ENCODE measurements around the gene ASTL. TPM values are rescaled to one million over a fixed set of nuclear protein-coding genes. Genes with fewer than 3 reads are reported as not detected.
"Not testable (repeated sequence)": the region's sequence is repeated elsewhere in the genome, so short reads cannot be mapped to it uniquely, and the experiment has no call there.

ASTL gene
- not detected in 2 replicates for total RNA-seq
- not detected for polyA plus RNA-seq (2012)

GRCh38 chr2:96138179-96139145, at the start of gene ASTL:
ASTL (minus strand) TSS chr2:96138502; CDS start chr2:96138436, 66 bp downstream.
- no peak for DNase-seq (ENCODE audit: low read depth)

GRCh38 chr2:96186562-96186961, 48.3 kb upstream of the ASTL start:
- DNase-seq (ENCODE audit: low read depth), result no peak

- DNase-seq (ENCODE audit: low read depth), result no peak
Measured at GRCh38 chr2:96185516-96185915, 47.2 kb upstream of the ASTL start.

- no peak for DNase-seq (ENCODE audit: low read depth)
Measured at GRCh38 chr2:96184989-96185388, 46.7 kb upstream of the ASTL start.

GRCh38 chr2:96184188-96184587, 45.9 kb upstream of the ASTL start:
- DNase-seq (ENCODE audit: low read depth), result no peak

- DNase-seq (ENCODE audit: low read depth), result no peak
Measured at GRCh38 chr2:96181529-96181928, 43.2 kb upstream of the ASTL start.

GRCh38 chr2:96180521-96180920, 42.2 kb upstream of the ASTL start:
- no peak for DNase-seq (ENCODE audit: low read depth)

GRCh38 chr2:96180002-96180401, 41.7 kb upstream of the ASTL start:
- no peak for DNase-seq (ENCODE audit: low read depth)

- DNase-seq (ENCODE audit: low read depth), result no peak
Measured at GRCh38 chr2:96176661-96177060, 38.4 kb upstream of the ASTL start.

GRCh38 chr2:96175951-96176350, 37.6 kb upstream of the ASTL start:
- DNase-seq (ENCODE audit: low read depth), result peak; percentile 81

- DNase-seq (ENCODE audit: low read depth), result peak; percentile 78
Measured at GRCh38 chr2:96174251-96175144, 36.2 kb upstream of the ASTL start.

GRCh38 chr2:96171831-96172230, 33.5 kb upstream of the ASTL start:
- DNase-seq (ENCODE audit: low read depth), result no peak

- no peak for DNase-seq (ENCODE audit: low read depth)
Measured at GRCh38 chr2:96170626-96171025, 32.3 kb upstream of the ASTL start.

GRCh38 chr2:96169868-96170507, 31.7 kb upstream of the ASTL start:
- DNase-seq (ENCODE audit: low read depth), result no peak

- DNase-seq (ENCODE audit: low read depth), result peak; percentile 80
Measured at GRCh38 chr2:96167407-96168013, 29.2 kb upstream of the ASTL start.

GRCh38 chr2:96164459-96165184, 26.3 kb upstream of the ASTL start:
- no peak for DNase-seq (ENCODE audit: low read depth)

GRCh38 chr2:96163768-96164429, 25.6 kb upstream of the ASTL start:
- DNase-seq (ENCODE audit: low read depth), result no peak

- DNase-seq (ENCODE audit: low read depth), result no peak
Measured at GRCh38 chr2:96163415-96163767, 25.1 kb upstream of the ASTL start.

GRCh38 chr2:96161898-96162297, 23.6 kb upstream of the ASTL start:
- no peak for DNase-seq (ENCODE audit: low read depth)

- not testable (repeated sequence) for DNase-seq (ENCODE audit: low read depth)
Measured at GRCh38 chr2:96160366-96160765, 22.1 kb upstream of the ASTL start.

Measured in myocyte (in vitro differentiated cells).